Aorta (tissue), 5 donors: ENCODE measurements around the gene WDR55. TPM values are rescaled to one million over a fixed set of nuclear protein-coding genes. Genes with fewer than 3 reads are reported as not detected.
"Not testable (repeated sequence)": the region's sequence is repeated elsewhere in the genome, so short reads cannot be mapped to it uniquely, and the experiment has no call there.

Source experiments
- ATAC-seq: fragments of 200-7000 bp; cut with Tn5 transposase; one replicate; pipeline ENCODE4 v1.9.1; 2022; ENCODE audit warnings: moderate library complexity; ENCODE audit not compliant: low FRiP score
- DNase-seq, 2 donors: peaks; one replicate each; pipeline ENCODE4 v3.0.0-alpha.2; 2020
- H3K27ac ChIP-seq, 2 donors: one replicate each; pipeline ENCODE4 v1.5.1; 2013; ENCODE audit warnings: low read length in 2 of 2, mild to moderate bottlenecking in 2 of 2, moderate library complexity in 2 of 2, control low read depth in 1 of 2, inconsistent platforms in 1 of 2, low read depth in 1 of 2
- H3K27me3 ChIP-seq, 2 donors: one replicate each; pipeline ENCODE4 v1.6.1; 2013; ENCODE audit warnings: control low read depth in 1 of 2, low read length in 1 of 2, mild to moderate bottlenecking in 1 of 2, moderate library complexity in 1 of 2; ENCODE audit not compliant: insufficient read depth in 2 of 2, control insufficient read depth in 1 of 2
- H3K36me3 ChIP-seq, 2 donors: one replicate each; pipeline ENCODE4 v1.6.1; 2013; ENCODE audit warnings: control low read depth in 1 of 2, low read length in 1 of 2, mild to moderate bottlenecking in 1 of 2; ENCODE audit not compliant: insufficient read depth in 2 of 2, control insufficient read depth in 1 of 2
- H3K4me1 ChIP-seq, 2 donors: one replicate each; pipeline ENCODE4 v1.6.1; 2013; ENCODE audit warnings: low read length in 2 of 2, control low read depth in 1 of 2, mild to moderate bottlenecking in 1 of 2, moderate library complexity in 1 of 2; ENCODE audit not compliant: insufficient read depth in 2 of 2, control insufficient read depth in 1 of 2
- H3K4me3 ChIP-seq, 2 donors: one replicate each; pipeline ENCODE4 v1.5.1; 2013; ENCODE audit warnings: low read length in 2 of 2, control low read depth in 1 of 2, mild to moderate bottlenecking in 1 of 2
- H3K9me3 ChIP-seq: one replicate; pipeline ENCODE4 v1.6.1; 2013; ENCODE audit warnings: mild to moderate bottlenecking, low read length; ENCODE audit not compliant: control insufficient read depth
- WGBS, 2 donors: extraction: QIAGEN DNeasy Blood & Tissue Kit; methylation state at CpG; one replicate each; pipeline ENCODE4 v1.1.7; 2013; 5-methylcytosine and 5-hydroxymethylcytosine counted together
- intact Hi-C, 2 donors: fragments of 100-400 bp; cut with DNase I; formaldehyde crosslinking; loops; one replicate each; pipeline versions ENCODE4 v1.14.2 to v1.15.0; 2022
- microRNA-seq, 2 donors: library from miRNA; unstranded; fragments of <30 nt; microRNA quantifications; one replicate each; pipeline ENCODE4 v1.2.0, GENCODE V29; 2020
- polyA plus RNA-seq, 2 donors: library from polyadenylated mRNA; stranded (reverse); fragments of 200-250 nt; gene quantifications; one replicate each; pipeline ENCODE4 v1.2.3, GENCODE V29; 2013
- total RNA-seq, 2 donors: library from RNA; stranded (reverse); fragmentation: NEBNext Ultra II Directional; extraction: Animal tissue kit (Norgen Biotek cat#: 25700); gene quantifications; one replicate each; pipeline ENCODE4 v1.2.1, GENCODE V29; 2021
- donor health status: healthy with polysubstance abuse.
- donor health status: Bipolar disorder and iron deficiency.
- donor health status: DM: no; HTN: no; CAD: no.
- donor health status: DM: no; HTN: no; CAD: no.
- donor health status: DM: yes; HTN: yes; CAD: no.

WDR55 gene
- total and polyA plus RNA-seq, 4 donors = 9.5 to 22.0 (median 19.9) TPM

DNA sequence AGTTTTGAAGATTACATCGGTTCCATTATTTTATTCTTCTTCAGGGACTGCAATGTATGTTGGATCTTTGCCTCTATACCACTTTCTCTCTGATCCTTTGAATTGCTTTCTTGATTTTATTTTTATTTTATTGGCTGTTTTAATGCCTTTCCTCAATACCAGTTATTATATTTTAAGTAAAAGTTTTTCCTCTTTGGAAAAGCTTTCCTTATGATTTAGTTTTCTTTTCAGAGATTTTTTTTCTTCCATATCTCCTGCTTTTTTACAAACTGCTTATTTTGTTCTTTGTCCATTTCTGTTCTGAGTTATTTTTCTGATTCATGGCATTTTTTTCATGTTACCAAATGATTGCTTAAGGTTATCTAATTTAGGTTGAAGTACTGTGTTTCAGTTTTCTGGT lies 47.1 kb downstream of the WDR55 start:
- ATAC-seq (no peak), DNase-seq (no peak)
- no peak overlapping the region for H3K27ac ChIP-seq
- H3K9me3 ChIP-seq = no peaks in the 10 kb centered on the region
- H3K4me1 ChIP-seq = no peaks in the 10 kb centered on the region
- intact Hi-C loops = loop anchor here in 1 of 2 donors (1.0 to 10.0 kb wide), 3 partner anchors 20 to 339 kb away; partner anchors contain the start of genes ANKHD1, HARS1 and HARS2
- no peaks in the 10 kb centered on the region for H3K36me3 ChIP-seq
- no peak overlapping the region for H3K4me3 ChIP-seq
- WGBS, 2 donors = 88 to 89% methylated on average over 1 of the region's 1 CpG
- no peaks in the 10 kb centered on the region for H3K27me3 ChIP-seq

DNA sequence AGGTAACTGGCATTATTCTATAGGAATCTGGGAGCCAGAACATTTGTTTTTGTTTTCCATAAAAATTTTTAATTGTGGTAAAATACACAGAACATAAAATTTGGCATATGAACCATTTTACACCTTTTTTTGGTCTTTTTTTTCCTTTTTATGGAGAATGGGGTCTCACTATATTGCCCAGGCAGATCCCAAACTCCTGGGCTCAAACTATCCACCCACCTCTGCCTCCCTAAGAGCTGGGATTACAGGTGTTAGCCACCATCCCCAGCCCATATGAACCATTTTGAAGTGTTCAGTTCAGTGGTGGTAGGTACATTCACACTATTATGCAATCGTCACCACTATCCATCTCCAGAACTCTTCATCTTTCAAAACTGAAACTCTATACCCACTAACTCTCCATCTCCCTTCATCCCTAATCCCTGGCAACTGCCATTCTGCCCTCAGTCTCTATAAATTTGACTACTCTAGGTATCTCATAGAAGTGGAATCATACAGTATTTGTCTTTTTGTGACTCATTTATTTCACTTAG lies 48.9 kb downstream of the WDR55 start:
- Histone ChIP-seq H3K27ac (no peak overlapping the region), H3K27me3 (no peaks in the 10 kb centered on the region), H3K9me3 (no peaks in the 10 kb centered on the region), H3K4me1 (no peaks in the 10 kb centered on the region), H3K4me3 (no peak overlapping the region), H3K36me3 (no peaks in the 10 kb centered on the region)
- ATAC-seq = no peak
- DNase-seq = no peak
- 80 to 91% methylated on average over 1 of the region's 1 CpG for WGBS, 2 donors
- intact Hi-C loops = loop anchor here in 1 of 2 donors (5.0 to 10.0 kb wide), 2 partner anchors 309 to 341 kb away; partner anchors contain the start of gene ANKHD1

DNA sequence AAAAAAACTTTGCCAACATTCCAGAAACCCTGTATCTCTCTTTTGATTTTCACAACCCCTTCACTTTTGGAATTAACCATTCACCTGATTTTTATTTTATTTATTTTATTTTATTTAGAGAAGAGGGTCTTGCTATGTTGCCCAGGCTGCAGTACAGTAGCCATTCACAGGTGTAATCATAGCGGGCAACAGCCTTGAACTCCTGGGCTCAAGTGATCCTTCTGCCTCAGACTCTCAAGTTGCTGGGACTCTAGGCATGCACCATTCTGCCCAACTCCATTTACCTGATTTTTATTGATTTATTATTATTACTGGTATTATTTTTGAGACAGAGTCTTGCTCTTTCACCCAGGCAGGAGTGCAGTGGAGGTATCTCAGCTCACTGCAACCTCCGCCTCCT lies 51.5 kb downstream of the WDR55 start:
- H3K4me1 ChIP-seq, H3K27ac ChIP-seq, H3K36me3 ChIP-seq, DNase-seq, H3K9me3 ChIP-seq, H3K4me3 ChIP-seq, ATAC-seq, H3K27me3 ChIP-seq: not testable (repeated sequence)
- intact Hi-C loops = loop anchor here in 1 of 2 donors (10.0 kb wide), 1 partner anchor 311 kb away; the partner anchor contains the start of gene ANKHD1
- WGBS, 2 donors = 92 to 93% methylated on average over 2 of the region's 2 CpGs

DNA sequence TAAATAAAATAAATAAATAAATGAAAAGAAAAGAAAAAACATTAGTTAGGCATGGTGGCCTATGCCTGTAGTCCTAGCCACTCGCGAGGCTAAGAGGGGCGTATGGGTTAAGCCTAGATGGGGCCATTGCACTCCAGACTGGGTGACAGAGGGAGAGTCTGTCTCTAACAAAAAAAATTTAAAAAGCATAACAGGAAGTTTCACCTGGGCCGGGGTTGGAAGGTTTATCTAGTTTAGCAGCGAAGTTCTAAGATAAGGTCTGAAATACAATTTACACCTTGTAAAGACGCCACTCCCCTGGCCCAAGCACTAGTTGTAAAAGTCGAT lies 53.5 kb downstream of the WDR55 start:
- Histone ChIP-seq H3K36me3 (no peaks in the 10 kb centered on the region), H3K27ac (no peak overlapping the region), H3K9me3 (no peaks in the 10 kb centered on the region), H3K4me1 (no peaks in the 10 kb centered on the region), H3K27me3 (no peaks in the 10 kb centered on the region), H3K4me3 (no peak overlapping the region)
- 87 to 90% methylated on average over 7 of the region's 7 CpGs for WGBS, 2 donors
- intact Hi-C loops = loop anchor here in 1 of 2 donors (10.0 kb wide), 1 partner anchor 313 kb away; the partner anchor contains the start of gene ANKHD1
- ATAC-seq (peak; percentile 19), DNase-seq (no peak)

DNA sequence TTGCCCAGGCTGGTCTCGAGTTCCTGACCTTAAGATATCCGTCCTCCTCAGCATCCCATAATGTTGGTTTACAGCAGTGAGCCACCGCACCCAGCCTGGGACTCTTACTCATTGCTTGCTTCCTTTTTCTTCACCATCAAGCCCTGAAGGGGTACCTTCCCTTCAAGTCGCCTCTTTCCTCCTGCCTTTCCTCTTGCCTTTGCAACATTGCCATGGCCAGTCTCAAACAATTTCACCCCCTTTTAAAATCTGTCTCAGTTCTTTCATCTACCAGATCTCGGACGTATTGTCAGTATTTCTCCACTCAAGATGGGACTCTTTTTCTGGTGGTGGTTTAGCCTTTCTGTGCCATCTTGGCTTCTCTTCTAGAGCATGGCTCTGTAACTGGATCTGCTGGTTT lies 56.0 kb downstream of the WDR55 start:
- DNase-seq, intact Hi-C loops, H3K9me3 ChIP-seq, H3K4me1 ChIP-seq, H3K27me3 ChIP-seq, H3K4me3 ChIP-seq, H3K36me3 ChIP-seq, ATAC-seq, H3K27ac ChIP-seq: not testable (repeated sequence)
- 55 to 59% methylated on average over 6 of the region's 6 CpGs for WGBS, 2 donors

DNA sequence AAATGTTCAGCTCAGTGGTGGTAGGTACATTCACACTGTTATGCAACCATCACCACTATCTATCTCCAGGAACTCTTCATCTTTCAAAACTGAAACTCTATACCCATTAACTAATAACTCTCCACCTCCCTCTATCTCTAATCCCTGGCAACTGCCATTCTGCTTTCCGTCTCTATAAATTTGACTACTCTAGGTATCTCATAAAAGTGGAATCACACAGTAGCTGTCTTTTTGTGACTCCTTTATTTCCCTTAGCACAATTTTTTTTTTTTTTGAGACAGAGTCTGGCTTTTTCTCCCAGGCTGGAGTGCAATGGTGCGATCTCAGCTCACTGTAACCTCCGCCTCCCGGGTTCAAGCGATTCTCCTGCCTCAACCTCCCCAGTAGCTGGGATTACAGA lies 56.7 kb downstream of the WDR55 start:
- WGBS, 2 donors = 80 to 83% methylated on average over 5 of the region's 5 CpGs

More for the DNA sequence above, 56.7 kb downstream of the WDR55 start:
- H3K27me3 ChIP-seq, DNase-seq, intact Hi-C loops, ATAC-seq, H3K36me3 ChIP-seq, H3K4me3 ChIP-seq, H3K9me3 ChIP-seq, H3K27ac ChIP-seq, H3K4me1 ChIP-seq: not testable (repeated sequence)

Small RNA genes within 50 kb of the gene (microRNA-seq; reads per million reads assigned to microRNA genes)
- gene MIR3655 = 0 to 0.99 reads per million in 2 donors

Other genes with a start within 250 kb of the WDR55 start
- 10 to 100 TPM in 1 of 2 donors, 1 to 10 TPM in 1; 5.4 to 14.2 TPM for gene EIF4EBP3, start 117.2 kb upstream of the WDR55 start, total RNA-seq
- gene EIF4EBP3, start 117.2 kb upstream of the WDR55 start, polyA plus RNA-seq = 10 to 100 TPM; 27.8 to 37.5 TPM
- gene SRA1, start 107.4 kb upstream of the WDR55 start, total RNA-seq = 10 to 100 TPM; 23.7 to 32.5 TPM
- 10 to 100 TPM; 23.2 to 49.6 TPM for gene SRA1, start 107.4 kb upstream of the WDR55 start, polyA plus RNA-seq
- gene APBB3, start 100.3 kb upstream of the WDR55 start, total RNA-seq = 10 to 100 TPM; 32.9 to 48.3 TPM
- gene APBB3, start 100.3 kb upstream of the WDR55 start, polyA plus RNA-seq = 10 to 100 TPM; 10.9 to 66.9 TPM
- gene SLC35A4, start 100.1 kb upstream of the WDR55 start, total RNA-seq = 10 to 100 TPM; 38.9 to 43.4 TPM
- 10 to 100 TPM; 24.9 to 25.5 TPM for gene SLC35A4, start 100.1 kb upstream of the WDR55 start, polyA plus RNA-seq
- 100 to 1,000 TPM; 104 to 205 TPM for gene CD14, start 31.7 kb upstream of the WDR55 start, total RNA-seq
- gene CD14, start 31.7 kb upstream of the WDR55 start, polyA plus RNA-seq = 100 to 1,000 TPM in 1 of 2 donors, 10 to 100 TPM in 1; 34.9 to 115 TPM
- 10 to 100 TPM in 1 of 2 donors, 1 to 10 TPM in 1; 8.6 to 11.9 TPM for gene TMCO6, start 25.5 kb upstream of the WDR55 start, total RNA-seq
- 1 to 10 TPM; 2.9 to 9.4 TPM for gene TMCO6, start 25.5 kb upstream of the WDR55 start, polyA plus RNA-seq
- gene NDUFA2, start 17.3 kb upstream of the WDR55 start, total RNA-seq = 10 to 100 TPM; 32.1 to 35.0 TPM
- gene NDUFA2, start 17.3 kb upstream of the WDR55 start, polyA plus RNA-seq = 100 to 1,000 TPM; 114 to 198 TPM
- gene IK, start 17.1 kb upstream of the WDR55 start, total RNA-seq = 10 to 100 TPM; 78.4 to 79.1 TPM
- 100 to 1,000 TPM in 1 of 2 donors, 10 to 100 TPM in 1; 90.3 to 104 TPM for gene IK, start 17.1 kb upstream of the WDR55 start, polyA plus RNA-seq
- 1 to 10 TPM in 1 of 2 donors, under 1 TPM in 1; 0.84 to 1.3 TPM for gene DND1, start 8.7 kb downstream of the WDR55 start, total RNA-seq
- 1 to 10 TPM in 1 of 2 donors, not detected in 1; 2.1 TPM for gene DND1, start 8.7 kb downstream of the WDR55 start, polyA plus RNA-seq
- gene HARS1, start 26.5 kb downstream of the WDR55 start, total RNA-seq = 10 to 100 TPM; 48.6 to 49.3 TPM
- 10 to 100 TPM; 35.1 to 74.6 TPM for gene HARS1, start 26.5 kb downstream of the WDR55 start, polyA plus RNA-seq
- gene HARS2, start 26.6 kb downstream of the WDR55 start, total RNA-seq = 10 to 100 TPM; 21.3 to 33.0 TPM
- 10 to 100 TPM; 14.4 to 27.6 TPM for gene HARS2, start 26.6 kb downstream of the WDR55 start, polyA plus RNA-seq
- 10 to 100 TPM; 39.0 to 41.4 TPM for gene ZMAT2, start 35.5 kb downstream of the WDR55 start, total RNA-seq
- 100 to 1,000 TPM in 1 of 2 donors, 10 to 100 TPM in 1; 70.6 to 143 TPM for gene ZMAT2, start 35.5 kb downstream of the WDR55 start, polyA plus RNA-seq
- not detected for gene PCDHA1, start 121.2 kb downstream of the WDR55 start, total RNA-seq
- not detected for gene PCDHA1, start 121.2 kb downstream of the WDR55 start, polyA plus RNA-seq
- gene PCDHA2, start 129.9 kb downstream of the WDR55 start, total RNA-seq = under 1 TPM; 0.13 to 0.24 TPM
- gene PCDHA2, start 129.9 kb downstream of the WDR55 start, polyA plus RNA-seq = not detected
- gene PCDHA3, start 136.2 kb downstream of the WDR55 start, total RNA-seq = under 1 TPM; 0.33 to 0.36 TPM
- gene PCDHA3, start 136.2 kb downstream of the WDR55 start, polyA plus RNA-seq = under 1 TPM; 0.25 to 0.38 TPM
- under 1 TPM; 0.78 to 0.90 TPM for gene PCDHA4, start 142.2 kb downstream of the WDR55 start, total RNA-seq
- under 1 TPM in 1 of 2 donors, not detected in 1; 0.05 TPM for gene PCDHA4, start 142.2 kb downstream of the WDR55 start, polyA plus RNA-seq
- under 1 TPM; 0.24 to 0.26 TPM for gene PCDHA5, start 156.7 kb downstream of the WDR55 start, total RNA-seq
- gene PCDHA5, start 156.7 kb downstream of the WDR55 start, polyA plus RNA-seq = under 1 TPM in 1 of 2 donors, not detected in 1; 0.08 TPM
- under 1 TPM; 0.36 to 0.45 TPM for gene PCDHA6, start 163.1 kb downstream of the WDR55 start, total RNA-seq
- under 1 TPM in 1 of 2 donors, not detected in 1; 0.64 TPM for gene PCDHA6, start 163.1 kb downstream of the WDR55 start, polyA plus RNA-seq
- under 1 TPM; 0.32 to 0.57 TPM for gene PCDHA7, start 169.4 kb downstream of the WDR55 start, total RNA-seq
- gene PCDHA7, start 169.4 kb downstream of the WDR55 start, polyA plus RNA-seq = under 1 TPM in 1 of 2 donors, not detected in 1; 0.13 TPM
- gene PCDHA8, start 176.3 kb downstream of the WDR55 start, total RNA-seq = under 1 TPM; 0.16 to 0.36 TPM
- not detected for gene PCDHA8, start 176.3 kb downstream of the WDR55 start, polyA plus RNA-seq
- under 1 TPM; 0.13 to 0.36 TPM for gene PCDHA9, start 183.5 kb downstream of the WDR55 start, total RNA-seq
- gene PCDHA9, start 183.5 kb downstream of the WDR55 start, polyA plus RNA-seq = not detected
- gene PCDHA10, start 191.0 kb downstream of the WDR55 start, total RNA-seq = under 1 TPM; 0.65 to 0.69 TPM
- under 1 TPM in 1 of 2 donors, not detected in 1; 0.03 TPM for gene PCDHA10, start 191.0 kb downstream of the WDR55 start, polyA plus RNA-seq
- under 1 TPM; 0.19 to 0.27 TPM for gene PCDHA11, start 204.1 kb downstream of the WDR55 start, total RNA-seq
- not detected for gene PCDHA11, start 204.1 kb downstream of the WDR55 start, polyA plus RNA-seq
- gene PCDHA12, start 210.4 kb downstream of the WDR55 start, total RNA-seq = under 1 TPM in 1 of 2 donors, not detected in 1; 0.57 TPM
- under 1 TPM in 1 of 2 donors, not detected in 1; 0.05 TPM for gene PCDHA12, start 210.4 kb downstream of the WDR55 start, polyA plus RNA-seq
- gene PCDHA13, start 217.2 kb downstream of the WDR55 start, total RNA-seq = under 1 TPM; 0.15 to 0.16 TPM
- gene PCDHA13, start 217.2 kb downstream of the WDR55 start, polyA plus RNA-seq = not detected